ENCODE results near the gene SLC4A4.

DNA sequence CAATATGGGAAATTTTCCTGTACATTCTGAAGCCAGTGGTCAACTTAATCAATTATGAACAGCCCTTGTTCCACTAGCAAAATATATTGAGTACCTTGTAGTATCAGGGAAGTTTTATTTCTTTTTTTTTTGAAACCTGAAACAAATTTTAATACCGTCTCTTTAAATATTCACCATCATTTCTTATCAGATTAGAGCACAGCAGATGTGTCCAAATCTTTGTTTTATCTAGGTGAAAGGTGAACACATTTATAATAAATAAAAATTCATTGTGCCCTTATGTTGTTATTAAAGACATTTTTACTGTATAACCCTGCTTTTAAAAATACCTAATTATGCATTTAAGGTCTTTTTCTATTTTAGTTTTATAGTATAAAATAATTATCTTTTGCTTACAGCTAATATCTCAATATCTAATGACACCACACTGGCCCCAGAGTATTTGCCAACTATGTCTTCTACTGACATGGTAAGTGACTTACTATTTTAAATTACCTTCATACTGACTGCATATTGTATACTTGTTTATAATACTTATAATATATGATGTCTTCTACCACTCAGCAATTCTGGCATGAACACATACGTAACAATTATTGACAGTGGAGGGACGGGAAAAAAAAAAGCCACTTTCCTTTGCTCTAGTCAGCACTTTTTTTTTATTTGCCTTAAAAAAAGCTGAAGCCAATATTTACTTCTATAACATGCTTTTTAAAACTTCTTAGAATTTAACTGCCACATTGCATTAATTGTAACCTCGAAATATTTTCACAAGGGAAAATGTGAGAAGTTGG, 147.9 kb downstream of the SLC4A4 start:
- TF ChIP-seq CTCF (CRISPR knock-in tag; IDR thresholded peaks at IDR 0.05) (no peak), ZNF552 (CRISPR knock-in tag; IDR thresholded peaks at IDR 0.05; ENCODE audit: borderline replicate concordance) (no peak), ZKSCAN5 (CRISPR knock-in tag; IDR thresholded peaks at IDR 0.05) (no peak), GABPB1 (CRISPR knock-in tag; IDR thresholded peaks at IDR 0.05) (no peak), RBFOX2 (IDR thresholded peaks at IDR 0.05; ENCODE audit: low read depth, low read length) (no peak), ETV6 (CRISPR knock-in tag; conservative IDR thresholded peaks at IDR 0.05) (no peak), ZHX1 (CRISPR knock-in tag; IDR thresholded peaks at IDR 0.05; ENCODE audit: low read depth) (no peak), MAFK (conservative IDR thresholded peaks at IDR 0.05 in 1 of 2, IDR thresholded peaks at IDR 0.05 in 1 of 2; ENCODE audit: low read length in 2 of 2) (peak; percentile 37 to 66), MBD4 (IDR thresholded peaks at IDR 0.05; ENCODE audit: borderline replicate concordance, low read length) (no peak), HOXA3 (CRISPR knock-in tag; IDR thresholded peaks at IDR 0.05) (no peak)

Measured in HepG2 (cell line).